Left ventricle myocardium inferior (tissue), 1 donor: ENCODE data around the gene TTC21A. TPM values are rescaled to one million over a fixed set of nuclear protein-coding genes. Genes with fewer than 3 reads are reported as not detected.

ENCODE experiments used
- DNase-seq: peaks from one replicate; pipeline ENCODE4 v3.0.0-alpha.2; 2020
- H3K27ac ChIP-seq: fragments of 200-600 bp; replicated peaks from 2 replicates; pipeline ENCODE4 v1.8.0; 2021
- H3K27me3 ChIP-seq: fragments of 200-600 bp; 2 replicates; pipeline ENCODE4 v1.8.0; 2021; ENCODE audit warnings: low read depth
- H3K36me3 ChIP-seq: fragments of 200-600 bp; 2 replicates; pipeline ENCODE4 v1.8.0; 2021
- H3K4me1 ChIP-seq: fragments of 200-600 bp; 2 replicates; pipeline ENCODE4 v1.8.0; 2021
- H3K4me3 ChIP-seq: fragments of 200-600 bp; 2 replicates; pipeline ENCODE4 v1.8.0; 2021; ENCODE audit warnings: mild to moderate bottlenecking, moderate library complexity
- H3K9me3 ChIP-seq: fragments of 200-600 bp; replicated peaks from 2 replicates; pipeline ENCODE4 v1.8.0; 2021
- CTCF ChIP-seq: fragments of 200-600 bp; IDR thresholded peaks from 2 replicates; pipeline ENCODE4 v1.8.0; 2021; ENCODE audit warnings: antibody characterized with exemption, mild to moderate bottlenecking, borderline replicate concordance
- intact Hi-C: fragments of 100-400 bp; cut with micrococcal nuclease; formaldehyde crosslinking; loops from one replicate; pipeline ENCODE4 v1.11.0; 2022
- total RNA-seq: library from RNA; stranded (reverse); fragmentation: NEBNext Ultra II Directional; extraction: Animal tissue kit (Norgen Biotek cat#: 25700); gene quantifications from one replicate; pipeline ENCODE4 v1.2.1, GENCODE V29; 2021
- donor health status: DM: no; HTN: yes; CAD: no; lungs with severe emphysema.

Gene TTC21A
- total RNA-seq, 1 donor from 2014 or later = 2.1 TPM

GRCh38 chr3:39118931-39119660 is 11.6 kb downstream of the TTC21A start:
- Histone ChIP-seq H3K27me3 (no peaks in the 10 kb centered on the region), H3K4me1 (peaks cover 7% of the 10 kb centered on the region), H3K27ac (no peak overlapping the region), H3K4me3 (no peak overlapping the region), H3K36me3 (peaks cover 6% of the 10 kb centered on the region), H3K9me3 (no peaks in the 10 kb centered on the region)
- intact Hi-C loops = no loop called here
- no peak for TF ChIP-seq CTCF
- DNase-seq = no peak

GRCh38 chr3:39121621-39122020 is 14.1 kb downstream of the TTC21A start:
- H3K36me3 ChIP-seq = peaks cover 6% of the 10 kb centered on the region
- no peaks in the 10 kb centered on the region for H3K27me3 ChIP-seq
- no peak for DNase-seq
- H3K4me3 ChIP-seq = no peak overlapping the region
- no peak for TF ChIP-seq CTCF
- H3K4me1 ChIP-seq = peaks cover 11% of the 10 kb centered on the region
- no peaks in the 10 kb centered on the region for H3K9me3 ChIP-seq
- no peak overlapping the region for H3K27ac ChIP-seq
- intact Hi-C loops = no loop called here

GRCh38 chr3:39122813-39123212 is 15.3 kb downstream of the TTC21A start:
- intact Hi-C loops = no loop called here
- Histone ChIP-seq H3K27me3 (no peaks in the 10 kb centered on the region), H3K36me3 (peaks cover 6% of the 10 kb centered on the region), H3K27ac (no peak overlapping the region), H3K4me1 (peaks cover 15% of the 10 kb centered on the region), H3K9me3 (no peaks in the 10 kb centered on the region), H3K4me3 (no peak overlapping the region)
- no peak for DNase-seq
- no peak for TF ChIP-seq CTCF

GRCh38 chr3:39124876-39125840 is 17.7 kb downstream of the TTC21A start:
- no peak for DNase-seq
- TF ChIP-seq CTCF = peak; percentile 35
- intact Hi-C loops = loop anchor here (5.0 kb wide), 1 partner anchor 162 kb away; no protein-coding TSS in a partner anchor

GRCh38 chr3:39125841-39126500 is 18.5 kb downstream of the TTC21A start:
- no peak overlapping the region for H3K27ac ChIP-seq
- no peaks in the 10 kb centered on the region for H3K9me3 ChIP-seq
- H3K4me1 ChIP-seq = peaks cover 11% of the 10 kb centered on the region
- H3K4me3 ChIP-seq = no peak overlapping the region
- H3K36me3 ChIP-seq = no peaks in the 10 kb centered on the region
- no peak for DNase-seq
- intact Hi-C loops = loop anchor here (5.0 kb wide), 1 partner anchor 161 kb away; no protein-coding TSS in a partner anchor
- TF ChIP-seq CTCF = no peak
- no peaks in the 10 kb centered on the region for H3K27me3 ChIP-seq

More at GRCh38 chr3:39124876-39125840, 17.7 kb downstream of the TTC21A start:
- Histone ChIP-seq H3K27ac (no peak overlapping the region), H3K4me3 (no peak overlapping the region), H3K27me3 (no peaks in the 10 kb centered on the region), H3K4me1 (peaks cover 11% of the 10 kb centered on the region), H3K9me3 (no peaks in the 10 kb centered on the region), H3K36me3 (no peaks in the 10 kb centered on the region)
